ENCODE results near the gene LAMTOR1. TPM values are rescaled to one million over a fixed set of nuclear protein-coding genes. Genes with fewer than 3 reads are reported as not detected.

LAMTOR1 gene
- total RNA-seq, 1 donor from 2014 or later: 70.5 TPM

DNA sequence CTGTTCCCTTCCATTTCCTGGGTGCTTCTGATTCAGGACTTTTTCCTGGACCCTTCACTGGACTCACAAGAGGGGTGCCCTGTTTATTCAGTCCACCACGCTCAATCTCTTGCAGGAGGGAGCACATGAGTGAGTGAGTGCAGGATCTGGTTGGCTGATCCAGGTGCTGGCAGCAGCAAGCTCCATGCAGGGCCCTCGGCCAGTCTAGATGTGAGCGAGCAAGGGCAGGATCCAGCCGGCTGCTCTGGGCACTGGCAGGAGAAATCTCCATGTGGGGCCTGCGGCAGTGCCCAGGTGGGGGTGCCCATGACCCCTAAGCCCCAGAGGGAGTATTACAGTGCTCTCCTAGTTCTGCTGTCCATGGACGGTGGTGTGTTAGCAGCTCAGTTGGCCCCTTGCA, 20.9 kb upstream of the LAMTOR1 start:
- Mint-ChIP-seq H3K9me3 (ENCODE audit: low read depth) (peaks cover 11% of the 10 kb centered on the region), H3K4me3 (ENCODE audit: unreplicated experiment) (no peak overlapping the region), H3K36me3 (ENCODE audit: low read depth) (peaks cover 7% of the 10 kb centered on the region), H3K27ac (ENCODE audit: unreplicated experiment) (no peak overlapping the region), H3K27me3 (ENCODE audit: low read depth) (peaks cover 17% of the 10 kb centered on the region), H3K4me1 (ENCODE audit: low read depth) (no peaks in the 10 kb centered on the region)
- DNase-seq (ENCODE audit: low spot score): no peak
- TF ChIP-seq, protein P1, sequence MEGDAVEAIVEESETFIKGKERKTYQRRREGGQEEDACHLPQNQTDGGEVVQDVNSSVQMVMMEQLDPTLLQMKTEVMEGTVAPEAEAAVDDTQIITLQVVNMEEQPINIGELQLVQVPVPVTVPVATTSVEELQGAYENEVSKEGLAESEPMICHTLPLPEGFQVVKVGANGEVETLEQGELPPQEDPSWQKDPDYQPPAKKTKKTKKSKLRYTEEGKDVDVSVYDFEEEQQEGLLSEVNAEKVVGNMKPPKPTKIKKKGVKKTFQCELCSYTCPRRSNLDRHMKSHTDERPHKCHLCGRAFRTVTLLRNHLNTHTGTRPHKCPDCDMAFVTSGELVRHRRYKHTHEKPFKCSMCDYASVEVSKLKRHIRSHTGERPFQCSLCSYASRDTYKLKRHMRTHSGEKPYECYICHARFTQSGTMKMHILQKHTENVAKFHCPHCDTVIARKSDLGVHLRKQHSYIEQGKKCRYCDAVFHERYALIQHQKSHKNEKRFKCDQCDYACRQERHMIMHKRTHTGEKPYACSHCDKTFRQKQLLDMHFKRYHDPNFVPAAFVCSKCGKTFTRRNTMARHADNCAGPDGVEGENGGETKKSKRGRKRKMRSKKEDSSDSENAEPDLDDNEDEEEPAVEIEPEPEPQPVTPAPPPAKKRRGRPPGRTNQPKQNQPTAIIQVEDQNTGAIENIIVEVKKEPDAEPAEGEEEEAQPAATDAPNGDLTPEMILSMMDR (IDR thresholded peaks at IDR 0.05): no peak

DNA sequence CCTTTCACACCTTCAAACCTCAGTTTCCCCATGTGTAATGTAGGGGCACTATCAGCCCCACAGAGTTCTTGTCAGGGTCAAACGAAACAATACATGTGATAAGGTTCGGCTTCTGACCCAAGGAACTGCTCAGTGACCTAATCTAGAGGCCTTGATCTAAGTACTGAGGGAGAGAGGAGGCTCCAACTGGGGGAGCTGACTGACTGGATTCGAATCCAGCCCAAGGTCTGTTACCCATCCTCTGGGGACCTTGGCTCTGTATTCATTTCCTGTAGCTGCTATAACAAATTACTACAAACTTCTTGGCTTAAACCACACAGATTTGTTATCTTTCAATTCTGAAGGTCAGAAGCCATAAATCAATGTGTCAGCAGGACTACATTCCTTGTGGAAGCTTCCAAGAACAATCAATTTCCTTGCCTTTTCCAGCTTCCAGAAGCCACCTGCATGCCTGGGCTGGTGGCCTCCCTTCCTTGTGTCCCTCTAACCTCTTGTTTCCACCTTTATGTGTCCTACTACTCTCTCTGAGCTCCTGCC, 20.1 kb upstream of the LAMTOR1 start:
- Mint-ChIP-seq H3K27ac (ENCODE audit: unreplicated experiment) (no peak overlapping the region), H3K9me3 (ENCODE audit: low read depth) (peaks cover 4% of the 10 kb centered on the region), H3K27me3 (ENCODE audit: low read depth) (peaks cover 10% of the 10 kb centered on the region), H3K4me1 (ENCODE audit: low read depth) (no peaks in the 10 kb centered on the region), H3K4me3 (ENCODE audit: unreplicated experiment) (no peak overlapping the region), H3K36me3 (ENCODE audit: low read depth) (peaks cover 3% of the 10 kb centered on the region)
- TF ChIP-seq, protein P1 (IDR thresholded peaks at IDR 0.05): no peak
- no peak for DNase-seq (ENCODE audit: low spot score)

DNA sequence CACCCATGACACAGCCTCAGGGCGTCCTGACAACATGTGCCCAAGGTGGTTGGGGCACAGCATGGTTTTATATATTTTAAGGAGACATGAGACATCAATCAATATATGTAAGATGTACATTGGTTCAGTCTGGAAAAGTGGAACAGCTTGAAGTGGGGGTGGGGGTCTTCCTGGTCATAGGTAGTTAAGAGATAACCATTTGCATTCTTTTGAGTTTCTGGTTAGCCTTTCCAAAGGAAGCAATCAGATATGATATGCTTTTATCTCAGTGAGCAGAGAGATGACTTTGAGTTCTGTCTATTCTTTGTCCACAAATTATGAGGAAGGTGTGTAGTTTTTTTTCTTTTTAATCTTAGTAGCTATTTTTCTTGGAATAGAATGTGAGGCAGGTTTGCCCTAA, 19.5 kb upstream of the LAMTOR1 start:
- Mint-ChIP-seq H3K27ac (ENCODE audit: unreplicated experiment) (no peak overlapping the region), H3K27me3 (ENCODE audit: low read depth) (peaks cover 9% of the 10 kb centered on the region), H3K4me1 (ENCODE audit: low read depth) (no peaks in the 10 kb centered on the region), H3K4me3 (ENCODE audit: unreplicated experiment) (no peak overlapping the region), H3K9me3 (ENCODE audit: low read depth) (no peaks in the 10 kb centered on the region), H3K36me3 (ENCODE audit: low read depth) (no peaks in the 10 kb centered on the region)
- TF ChIP-seq, protein P1 (IDR thresholded peaks at IDR 0.05): no peak
- DNase-seq (ENCODE audit: low spot score): no peak

DNA sequence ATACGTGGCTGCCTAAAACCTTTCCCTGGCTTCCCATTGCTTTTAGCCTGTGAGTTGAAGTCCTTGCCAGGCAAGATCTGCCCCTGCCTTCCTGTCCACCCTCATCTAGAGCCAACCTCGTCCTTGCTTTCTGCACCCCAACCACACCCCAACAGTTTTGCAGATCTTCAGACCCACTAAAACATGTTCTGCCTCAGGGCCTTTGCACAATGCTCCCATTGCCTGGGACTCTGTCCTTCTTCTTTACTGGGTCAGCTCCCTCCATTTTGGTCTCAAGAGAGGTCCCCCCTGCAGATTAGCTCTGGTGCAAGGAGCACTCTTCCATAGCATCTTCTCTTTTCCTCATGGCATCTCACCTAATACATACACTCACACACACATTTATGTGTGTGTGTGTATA, 17.8 kb upstream of the LAMTOR1 start:
- Mint-ChIP-seq H3K27ac (ENCODE audit: unreplicated experiment) (no peak overlapping the region), H3K4me1 (ENCODE audit: low read depth) (no peaks in the 10 kb centered on the region), H3K4me3 (ENCODE audit: unreplicated experiment) (no peak overlapping the region), H3K36me3 (ENCODE audit: low read depth) (no peaks in the 10 kb centered on the region), H3K9me3 (ENCODE audit: low read depth) (no peaks in the 10 kb centered on the region), H3K27me3 (ENCODE audit: low read depth) (peaks cover 9% of the 10 kb centered on the region)
- TF ChIP-seq, protein P1 (IDR thresholded peaks at IDR 0.05): no peak
- DNase-seq (ENCODE audit: low spot score): no peak

DNA sequence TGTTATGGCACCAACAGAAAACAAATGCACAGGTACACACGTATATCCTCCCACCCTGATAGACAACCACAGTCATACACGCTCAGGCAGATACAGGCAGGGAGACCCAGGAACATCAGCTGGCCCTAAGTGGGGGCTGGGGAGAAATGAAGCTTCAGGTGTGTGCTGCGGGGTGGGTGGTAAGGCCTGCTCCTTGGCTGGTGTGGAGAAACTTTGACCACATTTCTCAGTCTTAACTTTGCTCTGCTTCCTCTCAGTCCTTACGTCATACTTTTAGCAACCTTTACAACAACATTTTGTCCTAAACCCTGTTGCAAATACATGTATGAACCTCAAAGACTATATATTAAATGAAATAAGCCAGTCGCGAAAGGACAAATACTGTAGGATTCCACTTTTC, 16.1 kb upstream of the LAMTOR1 start:
- Mint-ChIP-seq H3K4me1 (ENCODE audit: low read depth) (no peaks in the 10 kb centered on the region), H3K27me3 (ENCODE audit: low read depth) (peaks cover 4% of the 10 kb centered on the region)
- TF ChIP-seq, protein P1 (IDR thresholded peaks at IDR 0.05): no peak

More for the DNA sequence above, 16.1 kb upstream of the LAMTOR1 start:
- Mint-ChIP-seq H3K9me3 (ENCODE audit: low read depth) (no peaks in the 10 kb centered on the region), H3K36me3 (ENCODE audit: low read depth) (no peaks in the 10 kb centered on the region), H3K4me3 (ENCODE audit: unreplicated experiment) (no peak overlapping the region), H3K27ac (ENCODE audit: unreplicated experiment) (no peak overlapping the region)
- no peak for DNase-seq (ENCODE audit: low spot score)
